H1 (cell line): ENCODE results near the gene UBE2V1. TPM values are rescaled to one million over a fixed set of nuclear protein-coding genes. Genes with fewer than 3 reads are reported as not detected.

Experiments
- BRCA1 ChIP-seq: IDR thresholded peaks from 2 replicates; pipeline ENCODE4 v1.6.1; 2012; ENCODE audit warnings: low read depth, low read length, improper control_type of control experiment
- EGR1 ChIP-seq: IDR thresholded peaks from 2 replicates; pipeline ENCODE4 v1.6.1; 2011; ENCODE audit warnings: low read depth, low read length, borderline replicate concordance
- GABPA ChIP-seq: IDR thresholded peaks from 2 replicates; pipeline ENCODE4 v1.6.1; 2011; ENCODE audit warnings: mild to moderate bottlenecking, low read length, moderate library complexity, borderline replicate concordance; ENCODE audit not compliant: insufficient read depth
- POU5F1 ChIP-seq: IDR thresholded peaks from 2 replicates; pipeline ENCODE4 v1.6.1; 2011; ENCODE audit warnings: low read depth, mild to moderate bottlenecking, low read length, moderate library complexity
- SIN3A ChIP-seq, 2 experiments: IDR thresholded peaks in 1 of 2; conservative IDR thresholded peaks in 1 of 2; 2 replicates each; pipeline ENCODE4 v1.6.1; 2011 to 2012; ENCODE audit warnings: low read length in 2 of 2, improper control_type of control experiment in 1 of 2, low read depth in 1 of 2, mild to moderate bottlenecking in 1 of 2
- SRF ChIP-seq: IDR thresholded peaks from 2 replicates; pipeline ENCODE4 v1.6.1; 2011; ENCODE audit warnings: mild to moderate bottlenecking, low read depth, low read length, moderate library complexity
- TAF1 ChIP-seq: IDR thresholded peaks from 2 replicates; pipeline ENCODE4 v1.6.1; 2011; ENCODE audit warnings: mild to moderate bottlenecking, low read depth, low read length
- TCF12 ChIP-seq: IDR thresholded peaks from 2 replicates; pipeline ENCODE4 v1.6.1; 2011; ENCODE audit warnings: low read depth, mild to moderate bottlenecking, low read length
- TEAD4 ChIP-seq: IDR thresholded peaks from 2 replicates; pipeline ENCODE4 v1.6.1; 2012; ENCODE audit warnings: low read depth, low read length, inconsistent platforms, mixed read lengths
- polyA plus RNA-seq, 7 experiments: library from polyadenylated mRNA; depleted of rRNA in 3 of 7; stranded (reverse) in 5 of 7; unstranded in 2 of 7; fragments of >200 nt in 5 of 7; fragments of 200-250 nt in 2 of 7; gene quantifications; 1 replicate in 5 of 7; 2 replicates in 1 of 7; 4 replicates in 1 of 7; pipeline versions ENCODE4 v1.2.1 to v1.2.3, GENCODE V29; 2011 to 2013; ENCODE audit warnings: missing spikeins in 2 of 7, mixed read lengths in 2 of 7
- total RNA-seq: library from RNA; stranded (reverse); fragmentation: NEBNext Ultra II Directional; extraction: Animal tissue kit (Norgen Biotek cat#: 25700); gene quantifications from 2 replicates; pipeline ENCODE4 v1.2.1, GENCODE V29; 2021
- TF ChIP-seq, protein P1 (sequence below): fragments of 300-600 bp; sonication (generic); IDR thresholded peaks from 2 replicates; pipeline ENCODE4 v1.7.1; 2012; ENCODE audit warnings: low read length, moderate library complexity, mild to moderate bottlenecking, inconsistent platforms; ENCODE audit not compliant: insufficient replicate concordance
- TF ChIP-seq, protein P2 (sequence below): IDR thresholded peaks from 2 replicates; pipeline ENCODE4 v1.6.1; 2012; ENCODE audit warnings: inconsistent platforms
- TF ChIP-seq, protein P3 (sequence below): IDR thresholded peaks from 2 replicates; pipeline ENCODE4 v1.6.1; 2012; ENCODE audit warnings: inconsistent platforms

Gene UBE2V1
- total and polyA plus RNA-seq, 2 of the 8 experiments (the other 6 are each of a cell fraction or from before 2014, with no cell fraction given): 141 to 184 TPM

DNA sequence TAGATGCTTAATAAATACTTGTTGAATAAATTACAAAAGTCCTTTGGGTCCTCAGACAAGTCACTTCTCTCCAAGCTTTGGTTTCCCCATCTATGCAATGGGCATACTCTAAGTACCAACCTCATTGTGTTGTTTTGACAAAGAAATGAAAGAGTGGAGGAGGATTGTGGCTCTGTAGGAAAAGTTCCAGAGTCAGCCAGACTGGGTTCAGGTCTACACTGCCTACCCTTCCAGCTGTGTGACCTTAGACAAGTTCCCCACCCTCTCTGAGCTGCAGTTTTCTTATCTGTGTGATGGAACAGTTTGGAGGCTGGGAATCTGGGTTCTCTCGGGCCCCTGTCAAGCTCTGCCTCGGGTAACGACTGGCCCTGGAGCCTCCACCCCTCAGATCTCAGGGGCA, 76.2 kb downstream of the UBE2V1 start (continued):
- TF ChIP-seq, protein P1, sequence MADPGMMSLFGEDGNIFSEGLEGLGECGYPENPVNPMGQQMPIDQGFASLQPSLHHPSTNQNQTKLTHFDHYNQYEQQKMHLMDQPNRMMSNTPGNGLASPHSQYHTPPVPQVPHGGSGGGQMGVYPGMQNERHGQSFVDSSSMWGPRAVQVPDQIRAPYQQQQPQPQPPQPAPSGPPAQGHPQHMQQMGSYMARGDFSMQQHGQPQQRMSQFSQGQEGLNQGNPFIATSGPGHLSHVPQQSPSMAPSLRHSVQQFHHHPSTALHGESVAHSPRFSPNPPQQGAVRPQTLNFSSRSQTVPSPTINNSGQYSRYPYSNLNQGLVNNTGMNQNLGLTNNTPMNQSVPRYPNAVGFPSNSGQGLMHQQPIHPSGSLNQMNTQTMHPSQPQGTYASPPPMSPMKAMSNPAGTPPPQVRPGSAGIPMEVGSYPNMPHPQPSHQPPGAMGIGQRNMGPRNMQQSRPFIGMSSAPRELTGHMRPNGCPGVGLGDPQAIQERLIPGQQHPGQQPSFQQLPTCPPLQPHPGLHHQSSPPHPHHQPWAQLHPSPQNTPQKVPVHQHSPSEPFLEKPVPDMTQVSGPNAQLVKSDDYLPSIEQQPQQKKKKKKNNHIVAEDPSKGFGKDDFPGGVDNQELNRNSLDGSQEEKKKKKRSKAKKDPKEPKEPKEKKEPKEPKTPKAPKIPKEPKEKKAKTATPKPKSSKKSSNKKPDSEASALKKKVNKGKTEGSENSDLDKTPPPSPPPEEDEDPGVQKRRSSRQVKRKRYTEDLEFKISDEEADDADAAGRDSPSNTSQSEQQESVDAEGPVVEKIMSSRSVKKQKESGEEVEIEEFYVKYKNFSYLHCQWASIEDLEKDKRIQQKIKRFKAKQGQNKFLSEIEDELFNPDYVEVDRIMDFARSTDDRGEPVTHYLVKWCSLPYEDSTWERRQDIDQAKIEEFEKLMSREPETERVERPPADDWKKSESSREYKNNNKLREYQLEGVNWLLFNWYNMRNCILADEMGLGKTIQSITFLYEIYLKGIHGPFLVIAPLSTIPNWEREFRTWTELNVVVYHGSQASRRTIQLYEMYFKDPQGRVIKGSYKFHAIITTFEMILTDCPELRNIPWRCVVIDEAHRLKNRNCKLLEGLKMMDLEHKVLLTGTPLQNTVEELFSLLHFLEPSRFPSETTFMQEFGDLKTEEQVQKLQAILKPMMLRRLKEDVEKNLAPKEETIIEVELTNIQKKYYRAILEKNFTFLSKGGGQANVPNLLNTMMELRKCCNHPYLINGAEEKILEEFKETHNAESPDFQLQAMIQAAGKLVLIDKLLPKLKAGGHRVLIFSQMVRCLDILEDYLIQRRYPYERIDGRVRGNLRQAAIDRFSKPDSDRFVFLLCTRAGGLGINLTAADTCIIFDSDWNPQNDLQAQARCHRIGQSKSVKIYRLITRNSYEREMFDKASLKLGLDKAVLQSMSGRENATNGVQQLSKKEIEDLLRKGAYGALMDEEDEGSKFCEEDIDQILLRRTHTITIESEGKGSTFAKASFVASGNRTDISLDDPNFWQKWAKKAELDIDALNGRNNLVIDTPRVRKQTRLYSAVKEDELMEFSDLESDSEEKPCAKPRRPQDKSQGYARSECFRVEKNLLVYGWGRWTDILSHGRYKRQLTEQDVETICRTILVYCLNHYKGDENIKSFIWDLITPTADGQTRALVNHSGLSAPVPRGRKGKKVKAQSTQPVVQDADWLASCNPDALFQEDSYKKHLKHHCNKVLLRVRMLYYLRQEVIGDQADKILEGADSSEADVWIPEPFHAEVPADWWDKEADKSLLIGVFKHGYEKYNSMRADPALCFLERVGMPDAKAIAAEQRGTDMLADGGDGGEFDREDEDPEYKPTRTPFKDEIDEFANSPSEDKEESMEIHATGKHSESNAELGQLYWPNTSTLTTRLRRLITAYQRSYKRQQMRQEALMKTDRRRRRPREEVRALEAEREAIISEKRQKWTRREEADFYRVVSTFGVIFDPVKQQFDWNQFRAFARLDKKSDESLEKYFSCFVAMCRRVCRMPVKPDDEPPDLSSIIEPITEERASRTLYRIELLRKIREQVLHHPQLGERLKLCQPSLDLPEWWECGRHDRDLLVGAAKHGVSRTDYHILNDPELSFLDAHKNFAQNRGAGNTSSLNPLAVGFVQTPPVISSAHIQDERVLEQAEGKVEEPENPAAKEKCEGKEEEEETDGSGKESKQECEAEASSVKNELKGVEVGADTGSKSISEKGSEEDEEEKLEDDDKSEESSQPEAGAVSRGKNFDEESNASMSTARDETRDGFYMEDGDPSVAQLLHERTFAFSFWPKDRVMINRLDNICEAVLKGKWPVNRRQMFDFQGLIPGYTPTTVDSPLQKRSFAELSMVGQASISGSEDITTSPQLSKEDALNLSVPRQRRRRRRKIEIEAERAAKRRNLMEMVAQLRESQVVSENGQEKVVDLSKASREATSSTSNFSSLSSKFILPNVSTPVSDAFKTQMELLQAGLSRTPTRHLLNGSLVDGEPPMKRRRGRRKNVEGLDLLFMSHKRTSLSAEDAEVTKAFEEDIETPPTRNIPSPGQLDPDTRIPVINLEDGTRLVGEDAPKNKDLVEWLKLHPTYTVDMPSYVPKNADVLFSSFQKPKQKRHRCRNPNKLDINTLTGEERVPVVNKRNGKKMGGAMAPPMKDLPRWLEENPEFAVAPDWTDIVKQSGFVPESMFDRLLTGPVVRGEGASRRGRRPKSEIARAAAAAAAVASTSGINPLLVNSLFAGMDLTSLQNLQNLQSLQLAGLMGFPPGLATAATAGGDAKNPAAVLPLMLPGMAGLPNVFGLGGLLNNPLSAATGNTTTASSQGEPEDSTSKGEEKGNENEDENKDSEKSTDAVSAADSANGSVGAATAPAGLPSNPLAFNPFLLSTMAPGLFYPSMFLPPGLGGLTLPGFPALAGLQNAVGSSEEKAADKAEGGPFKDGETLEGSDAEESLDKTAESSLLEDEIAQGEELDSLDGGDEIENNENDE: no peak
- TF ChIP-seq TCF12: no peak
- TF ChIP-seq, protein P2, sequence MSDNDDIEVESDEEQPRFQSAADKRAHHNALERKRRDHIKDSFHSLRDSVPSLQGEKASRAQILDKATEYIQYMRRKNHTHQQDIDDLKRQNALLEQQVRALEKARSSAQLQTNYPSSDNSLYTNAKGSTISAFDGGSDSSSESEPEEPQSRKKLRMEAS: no peak
- TF ChIP-seq POU5F1: no peak
- no peak for TF ChIP-seq EGR1
- no peak for TF ChIP-seq BRCA1
- TF ChIP-seq, protein P3, sequence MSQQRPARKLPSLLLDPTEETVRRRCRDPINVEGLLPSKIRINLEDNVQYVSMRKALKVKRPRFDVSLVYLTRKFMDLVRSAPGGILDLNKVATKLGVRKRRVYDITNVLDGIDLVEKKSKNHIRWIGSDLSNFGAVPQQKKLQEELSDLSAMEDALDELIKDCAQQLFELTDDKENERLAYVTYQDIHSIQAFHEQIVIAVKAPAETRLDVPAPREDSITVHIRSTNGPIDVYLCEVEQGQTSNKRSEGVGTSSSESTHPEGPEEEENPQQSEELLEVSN: no peak
- TF ChIP-seq TEAD4: no peak
- TF ChIP-seq GABPA: no peak
- TF ChIP-seq SIN3A (conservative IDR thresholded peaks at IDR 0.05 in 1 of 2, IDR thresholded peaks at IDR 0.05 in 1 of 2; ENCODE audit: low read depth in 1 of 2, low read length in 2 of 2): no peak
- no peak for TF ChIP-seq TAF1
- no peak for TF ChIP-seq SRF
